GM19372 (cell line): ENCODE results near the gene CD79A.

Experiments used
- ATAC-seq: cut with Tn5 transposase; IDR thresholded peaks from one replicate; pipeline ENCODE4 v1.9.1; 2021; ENCODE audit warnings: mild to moderate bottlenecking, low read depth, moderate library complexity; ENCODE audit not compliant: unreplicated experiment

Gene CD79A

GRCh38 chr19:41929536-41930071 lies 52.5 kb downstream of the CD79A start:
- ATAC-seq, result no peak

- no peak for ATAC-seq
Measured at GRCh38 chr19:41930322-41930722, 53.2 kb downstream of the CD79A start.
